CD4-positive, alpha-beta T cell (primary cell): ENCODE measurements around the gene CCN5. TPM values are rescaled to one million over a fixed set of nuclear protein-coding genes. Genes with fewer than 3 reads are reported as not detected.

ENCODE experiments used
- ATAC-seq: fragments of 200-7000 bp; cut with Tn5 transposase; one replicate; pipeline ENCODE4 v1.10.0; 2022; ENCODE audit warnings: mild to moderate bottlenecking; ENCODE audit not compliant: poor library complexity
- CTCF ChIA-PET: fragments of 350-600 bp; sonication (Branson Sonifier 250); formaldehyde crosslinking; loops from one replicate; lab custom pipeline; 2021; ENCODE audit warnings: antibody characterized with exemption, inconsistent platforms; lab: Charles Lee
- POLR2A ChIA-PET: fragments of 350-600 bp; sonication (Branson Sonifier 250); formaldehyde crosslinking; loops from one replicate; lab custom pipeline; 2021; ENCODE audit warnings: antibody characterized with exemption, inconsistent platforms; lab: Charles Lee
- DNase-seq, 14 experiments: peaks; one replicate each; pipeline ENCODE4 v3.0.0-alpha.2; 2013 to 2020; ENCODE audit warnings: mixed read lengths in 2 of 14
- H3K27ac ChIP-seq, 2 donors: one replicate each; pipeline versions ENCODE4 v1.5.1 to v1.7.0; 2013; ENCODE audit warnings: low read length in 2 of 2, low read depth in 1 of 2, mild to moderate bottlenecking in 1 of 2
- H3K27me3 ChIP-seq, 2 experiments: 1 replicate in 1 of 2; 2 replicates in 1 of 2; pipeline versions ENCODE4 v1.6.1 to v1.7.0; 2013; ENCODE audit warnings: low read length in 2 of 2, control low read depth in 1 of 2, mild to moderate bottlenecking in 1 of 2, moderate library complexity in 1 of 2; ENCODE audit not compliant: insufficient read depth in 2 of 2, control insufficient read depth in 1 of 2
- H3K36me3 ChIP-seq: one replicate; pipeline ENCODE4 v1.6.1; 2013; ENCODE audit warnings: low read length, control low read depth; ENCODE audit not compliant: insufficient read depth
- H3K4me1 ChIP-seq: one replicate; pipeline ENCODE4 v1.6.1; 2013; ENCODE audit warnings: low read length, control low read depth; ENCODE audit not compliant: insufficient read depth
- H3K4me3 ChIP-seq: one replicate; pipeline ENCODE4 v1.5.1; 2013; ENCODE audit warnings: mild to moderate bottlenecking, low read length, moderate library complexity
- H3K9me3 ChIP-seq, 2 experiments: 1 replicate in 1 of 2; 2 replicates in 1 of 2; pipeline versions ENCODE4 v1.6.1 to v1.7.0; 2013; ENCODE audit warnings: low read length in 2 of 2, mild to moderate bottlenecking in 2 of 2, control low read depth in 1 of 2, moderate library complexity in 1 of 2; ENCODE audit not compliant: control insufficient read depth in 1 of 2, insufficient read depth in 1 of 2
- H3K27ac Mint-ChIP-seq: one replicate; pipeline ENCODE4 v1.8.0; 2020; ENCODE audit warnings: mixed read lengths
- H3K27me3 Mint-ChIP-seq: one replicate; pipeline ENCODE4 v1.8.0; 2021; ENCODE audit warnings: mixed read lengths
- H3K36me3 Mint-ChIP-seq: one replicate; pipeline ENCODE4 v1.8.0; 2021; ENCODE audit warnings: low read depth, mixed read lengths
- H3K4me1 Mint-ChIP-seq: one replicate; pipeline ENCODE4 v1.8.0; 2021; ENCODE audit warnings: low read depth, mixed read lengths
- H3K4me3 Mint-ChIP-seq: one replicate; pipeline ENCODE4 v1.8.0; 2020; ENCODE audit warnings: mild to moderate bottlenecking, mixed read lengths
- H3K9me3 Mint-ChIP-seq: one replicate; pipeline ENCODE4 v1.8.0; 2020; ENCODE audit warnings: mixed read lengths
- intact Hi-C, 2 experiments: fragments of 100-400 bp; cut with DNase I in 1 of 2; cut with micrococcal nuclease in 1 of 2; formaldehyde crosslinking; loops; one replicate each; pipeline versions ENCODE4 v1.15.1 to v1.9.0; 2023 to 2025; cut with DNase I, micrococcal nuclease
- total RNA-seq, 174 experiments: library from RNA in 2 of 174; stranded (reverse) in 2 of 174; gene quantifications; one replicate each; pipeline ENCODE4 v1.2.3 and lab custom pipeline; 2021 to 2026
- TF ChIP-seq, protein P1 (sequence below): fragments of 200-600 bp; IDR thresholded peaks from one replicate; pipeline ENCODE4 v1.8.0; 2022; ENCODE audit warnings: antibody characterized with exemption, mild to moderate bottlenecking

Gene CCN5
- total RNA-seq, 2 experiments from 2014 or later = not detected

DNA sequence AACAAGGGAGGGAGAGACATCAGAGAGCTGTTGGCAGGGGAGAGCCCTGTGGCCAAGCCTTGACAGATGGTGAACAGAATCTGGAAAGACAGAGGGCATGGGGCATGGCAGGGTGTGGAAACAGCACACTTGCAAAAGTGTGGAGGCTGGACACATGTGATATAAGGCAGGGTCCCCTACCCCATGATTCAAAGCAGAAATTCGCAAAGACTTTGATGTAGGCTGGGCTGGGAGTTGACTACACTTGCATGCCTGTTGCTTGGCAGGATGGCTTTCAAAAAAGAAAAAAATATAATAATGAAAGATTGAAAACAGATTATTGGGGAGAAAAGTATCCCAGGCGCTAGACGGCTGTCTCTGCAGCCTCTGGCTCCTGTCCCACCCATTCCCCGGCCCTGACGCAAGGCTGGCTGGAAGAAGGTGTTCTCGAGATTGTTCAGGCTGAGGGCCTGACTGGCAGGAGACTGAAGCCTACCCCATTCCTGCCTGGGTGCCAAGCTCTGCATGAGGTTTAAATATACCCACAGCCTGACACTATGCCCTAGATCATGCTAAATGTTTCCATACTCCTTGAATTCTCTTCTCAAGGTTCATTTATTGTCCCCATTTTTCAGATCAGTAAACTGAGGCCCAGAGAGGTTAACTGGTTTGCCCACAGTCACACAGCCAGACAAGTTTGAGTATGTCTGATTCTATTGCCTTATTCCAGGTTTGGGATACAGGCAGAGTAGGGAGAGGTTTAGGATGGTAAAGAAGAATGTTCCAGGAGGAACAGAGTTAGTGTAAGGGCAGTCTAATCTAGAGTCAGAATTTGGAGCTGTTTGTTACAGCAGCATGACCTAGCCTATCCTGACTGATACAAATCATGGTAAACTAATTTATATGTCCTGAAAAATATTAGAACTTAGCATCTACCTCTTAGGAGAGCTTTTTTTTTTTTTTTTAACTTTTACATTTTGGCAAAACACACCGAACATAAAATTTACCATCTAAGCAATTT lies 23.4 kb upstream of the CCN5 start:
- H3K27me3 ChIP-seq = no peaks in the 10 kb centered on the region
- H3K36me3 ChIP-seq = no peaks in the 10 kb centered on the region
- ATAC-seq = no peak
- Mint-ChIP-seq H3K4me1 (no peaks in the 10 kb centered on the region), H3K27ac (no peak overlapping the region), H3K4me3 (no peak overlapping the region), H3K9me3 (no peaks in the 10 kb centered on the region), H3K27me3 (no peaks in the 10 kb centered on the region), H3K36me3 (no peaks in the 10 kb centered on the region)
- ChIA-PET POLR2A (no interaction called here), CTCF (interaction anchor here (0.6 kb wide), 1 partner anchor 132 kb away, joined by 3 read pairs; no protein-coding TSS in a partner anchor)
- intact Hi-C loops = no loop called here
- no peak for DNase-seq
- no peaks in the 10 kb centered on the region for H3K9me3 ChIP-seq
- H3K4me1 ChIP-seq = no peaks in the 10 kb centered on the region
- TF ChIP-seq, protein P1, sequence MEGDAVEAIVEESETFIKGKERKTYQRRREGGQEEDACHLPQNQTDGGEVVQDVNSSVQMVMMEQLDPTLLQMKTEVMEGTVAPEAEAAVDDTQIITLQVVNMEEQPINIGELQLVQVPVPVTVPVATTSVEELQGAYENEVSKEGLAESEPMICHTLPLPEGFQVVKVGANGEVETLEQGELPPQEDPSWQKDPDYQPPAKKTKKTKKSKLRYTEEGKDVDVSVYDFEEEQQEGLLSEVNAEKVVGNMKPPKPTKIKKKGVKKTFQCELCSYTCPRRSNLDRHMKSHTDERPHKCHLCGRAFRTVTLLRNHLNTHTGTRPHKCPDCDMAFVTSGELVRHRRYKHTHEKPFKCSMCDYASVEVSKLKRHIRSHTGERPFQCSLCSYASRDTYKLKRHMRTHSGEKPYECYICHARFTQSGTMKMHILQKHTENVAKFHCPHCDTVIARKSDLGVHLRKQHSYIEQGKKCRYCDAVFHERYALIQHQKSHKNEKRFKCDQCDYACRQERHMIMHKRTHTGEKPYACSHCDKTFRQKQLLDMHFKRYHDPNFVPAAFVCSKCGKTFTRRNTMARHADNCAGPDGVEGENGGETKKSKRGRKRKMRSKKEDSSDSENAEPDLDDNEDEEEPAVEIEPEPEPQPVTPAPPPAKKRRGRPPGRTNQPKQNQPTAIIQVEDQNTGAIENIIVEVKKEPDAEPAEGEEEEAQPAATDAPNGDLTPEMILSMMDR = no peak
- H3K4me3 ChIP-seq = no peak overlapping the region
- H3K27ac ChIP-seq = no peak overlapping the region

DNA sequence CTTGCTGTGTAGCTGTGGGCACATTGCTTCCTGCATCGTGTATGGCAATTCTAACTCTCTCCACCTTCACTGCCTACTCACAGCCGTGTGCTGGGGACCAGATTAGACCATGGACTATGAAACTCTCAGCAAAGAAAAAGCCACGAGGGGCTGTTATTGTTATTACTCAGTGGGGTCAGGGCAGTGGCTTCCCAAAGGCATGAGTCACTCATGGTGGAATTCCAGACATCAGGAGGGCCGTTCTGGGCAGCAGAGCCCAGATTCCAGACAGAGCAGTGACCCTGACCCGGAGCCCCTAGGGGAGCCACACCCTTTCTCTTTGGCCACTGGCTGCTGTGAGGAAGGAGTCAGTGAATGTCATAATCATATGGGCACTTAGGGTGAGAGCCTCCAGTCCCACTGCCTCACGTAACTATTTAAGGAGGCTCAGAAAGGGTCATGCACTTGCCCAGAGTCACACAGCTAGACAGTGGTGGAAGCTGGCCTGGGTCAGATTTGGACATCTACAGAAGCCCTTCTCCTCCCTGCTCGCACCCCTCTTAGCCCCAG lies 22.2 kb upstream of the CCN5 start:
- Mint-ChIP-seq H3K27ac (no peak overlapping the region), H3K9me3 (no peaks in the 10 kb centered on the region), H3K4me3 (no peak overlapping the region), H3K36me3 (no peaks in the 10 kb centered on the region), H3K4me1 (no peaks in the 10 kb centered on the region), H3K27me3 (no peaks in the 10 kb centered on the region)
- TF ChIP-seq, protein P1 = no peak
- H3K4me1 ChIP-seq = no peaks in the 10 kb centered on the region
- POLR2A ChIA-PET = no interaction called here
- H3K9me3 ChIP-seq = no peaks in the 10 kb centered on the region
- H3K27ac ChIP-seq = no peak overlapping the region
- no peaks in the 10 kb centered on the region for H3K27me3 ChIP-seq
- ATAC-seq (no peak), DNase-seq (no peak)
- H3K36me3 ChIP-seq = no peaks in the 10 kb centered on the region
- H3K4me3 ChIP-seq = no peak overlapping the region
- intact Hi-C loops = no loop called here
- CTCF ChIA-PET = no interaction called here

DNA sequence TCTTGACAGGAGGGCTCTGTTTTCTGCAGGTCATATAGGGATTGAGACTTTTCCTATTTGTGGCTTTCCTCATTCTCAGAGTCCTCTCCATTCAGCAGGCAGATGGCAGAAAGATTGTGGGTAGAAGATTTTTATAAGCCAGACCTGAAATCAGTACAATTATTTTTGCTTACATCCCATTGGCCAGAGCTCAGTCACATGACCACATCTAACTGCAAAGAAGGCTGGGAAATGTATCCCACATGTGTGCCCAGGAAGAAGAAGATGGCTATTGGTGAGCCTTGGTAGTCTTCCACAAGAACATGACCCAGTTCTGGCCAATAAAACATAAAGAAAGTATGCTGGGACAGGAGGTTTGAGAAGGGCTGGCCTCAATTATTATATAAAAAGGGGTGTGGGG lies 21.5 kb upstream of the CCN5 start:
- no peak for ATAC-seq

More for the DNA sequence above, 21.5 kb upstream of the CCN5 start:
- DNase-seq = no peak
- Mint-ChIP-seq H3K4me1 (no peaks in the 10 kb centered on the region), H3K27me3 (no peaks in the 10 kb centered on the region), H3K36me3 (no peaks in the 10 kb centered on the region), H3K9me3 (no peaks in the 10 kb centered on the region), H3K4me3 (no peak overlapping the region), H3K27ac (no peak overlapping the region)
- H3K9me3 ChIP-seq = no peaks in the 10 kb centered on the region
- H3K27ac ChIP-seq = no peak overlapping the region
- no peaks in the 10 kb centered on the region for H3K4me1 ChIP-seq
- TF ChIP-seq, protein P1 = no peak
- no peaks in the 10 kb centered on the region for H3K27me3 ChIP-seq
- POLR2A ChIA-PET = no interaction called here
- H3K4me3 ChIP-seq = no peak overlapping the region
- no peaks in the 10 kb centered on the region for H3K36me3 ChIP-seq
- intact Hi-C loops = no loop called here
- CTCF ChIA-PET = no interaction called here
